HG03135 (cell line): Measurements from ENCODE around the gene METRNL.
"Not testable (repeated sequence)": the region's sequence is repeated elsewhere in the genome, so short reads cannot be mapped to it uniquely, and the experiment has no call there.

Source experiments
- ATAC-seq: cut with Tn5 transposase; IDR thresholded peaks from one replicate; pipeline ENCODE4 v1.9.1; 2021; ENCODE audit warnings: mild to moderate bottlenecking, moderate library complexity; ENCODE audit not compliant: unreplicated experiment

METRNL gene

GRCh38 chr17:83118071-83118841 lies 38.8 kb downstream of the METRNL start:
- no peak for ATAC-seq

DNA sequence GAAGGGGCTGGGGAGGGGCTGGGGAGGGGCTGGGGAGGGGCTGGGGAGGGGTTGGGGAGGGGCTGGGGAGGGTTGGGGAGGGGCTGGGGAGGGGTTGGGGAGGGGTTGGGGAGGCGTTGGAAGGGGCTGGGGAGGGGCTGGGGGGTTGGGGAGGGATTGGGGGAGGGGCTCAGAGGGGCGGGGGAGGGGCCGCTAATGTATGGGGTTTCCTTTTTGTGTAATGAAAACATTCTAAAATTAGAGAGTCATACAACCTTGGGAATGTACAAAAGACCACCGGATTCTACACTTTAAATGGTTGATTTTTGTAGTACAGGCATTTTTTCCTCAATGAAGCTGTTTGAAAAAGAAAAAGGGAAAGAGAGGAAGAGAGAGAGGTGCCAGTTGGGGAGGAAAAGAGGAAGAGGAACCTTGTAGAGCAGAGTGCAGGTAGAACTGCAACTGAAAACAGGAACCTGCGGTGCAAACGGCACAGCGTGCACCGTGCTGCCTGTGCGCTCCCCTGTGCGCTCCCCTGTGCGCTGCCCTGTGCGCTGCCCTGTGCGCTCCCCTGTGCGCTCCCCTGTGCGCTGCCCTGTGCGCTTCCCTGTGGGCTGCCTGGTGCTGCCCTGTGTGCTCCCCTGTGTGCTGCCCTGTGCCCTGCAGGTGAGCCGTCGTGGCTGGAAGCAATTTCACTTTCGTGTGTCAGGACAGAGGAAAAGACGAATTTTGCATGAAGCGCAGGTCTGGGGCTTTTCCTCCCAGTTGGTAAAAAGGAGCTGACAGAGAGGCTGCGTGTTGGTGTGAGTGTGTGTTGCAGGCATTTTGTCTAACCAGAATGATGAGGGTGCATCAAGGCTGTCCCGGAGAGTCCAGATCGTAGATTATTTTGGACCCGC lies 40.8 kb downstream of the METRNL start:
- ATAC-seq: no peak

DNA sequence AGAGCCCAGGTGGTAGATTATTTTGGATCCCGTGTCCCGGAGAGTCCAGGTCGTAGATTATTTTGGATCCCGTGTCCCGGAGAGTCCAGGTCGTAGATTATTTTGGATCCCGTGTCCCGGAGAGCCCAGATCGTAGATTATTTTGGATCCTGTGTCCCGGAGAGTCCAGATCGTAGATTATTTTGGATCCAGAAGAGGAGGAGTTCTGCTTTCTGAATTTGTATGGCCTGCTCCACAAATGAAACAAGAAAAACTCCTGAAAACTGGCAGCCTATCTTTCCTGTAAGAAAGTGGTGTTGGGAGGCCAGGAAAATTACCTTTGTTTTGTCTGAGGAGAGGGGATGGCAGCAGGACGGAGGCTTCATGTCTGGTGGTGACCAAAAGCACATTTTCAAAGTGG lies 42.1 kb downstream of the METRNL start:
- not testable (repeated sequence) for ATAC-seq

- no peak for ATAC-seq
These were observed 42.8 kb downstream of the METRNL start for GRCh38 chr17:83121921-83122820.

DNA sequence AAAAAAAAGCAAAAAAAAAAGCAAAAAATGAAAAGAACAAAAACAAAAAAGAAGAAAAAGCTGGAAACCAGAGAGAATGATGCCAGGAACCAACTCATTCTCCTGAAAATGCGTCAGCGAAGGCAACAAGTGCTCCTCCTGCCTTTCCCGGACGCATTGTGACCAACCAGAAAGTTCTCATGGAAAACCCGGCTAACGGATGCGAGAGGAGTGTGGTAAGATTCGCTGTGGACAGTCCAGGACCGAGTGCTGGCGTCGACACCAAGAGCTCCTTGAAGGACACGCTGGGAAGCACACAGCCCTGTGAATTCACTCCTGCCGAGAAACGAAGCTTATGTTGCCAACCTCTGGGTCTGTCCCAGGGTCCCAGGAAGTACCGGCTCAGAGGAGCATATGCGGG lies 43.4 kb downstream of the METRNL start:
- ATAC-seq: no peak

DNA sequence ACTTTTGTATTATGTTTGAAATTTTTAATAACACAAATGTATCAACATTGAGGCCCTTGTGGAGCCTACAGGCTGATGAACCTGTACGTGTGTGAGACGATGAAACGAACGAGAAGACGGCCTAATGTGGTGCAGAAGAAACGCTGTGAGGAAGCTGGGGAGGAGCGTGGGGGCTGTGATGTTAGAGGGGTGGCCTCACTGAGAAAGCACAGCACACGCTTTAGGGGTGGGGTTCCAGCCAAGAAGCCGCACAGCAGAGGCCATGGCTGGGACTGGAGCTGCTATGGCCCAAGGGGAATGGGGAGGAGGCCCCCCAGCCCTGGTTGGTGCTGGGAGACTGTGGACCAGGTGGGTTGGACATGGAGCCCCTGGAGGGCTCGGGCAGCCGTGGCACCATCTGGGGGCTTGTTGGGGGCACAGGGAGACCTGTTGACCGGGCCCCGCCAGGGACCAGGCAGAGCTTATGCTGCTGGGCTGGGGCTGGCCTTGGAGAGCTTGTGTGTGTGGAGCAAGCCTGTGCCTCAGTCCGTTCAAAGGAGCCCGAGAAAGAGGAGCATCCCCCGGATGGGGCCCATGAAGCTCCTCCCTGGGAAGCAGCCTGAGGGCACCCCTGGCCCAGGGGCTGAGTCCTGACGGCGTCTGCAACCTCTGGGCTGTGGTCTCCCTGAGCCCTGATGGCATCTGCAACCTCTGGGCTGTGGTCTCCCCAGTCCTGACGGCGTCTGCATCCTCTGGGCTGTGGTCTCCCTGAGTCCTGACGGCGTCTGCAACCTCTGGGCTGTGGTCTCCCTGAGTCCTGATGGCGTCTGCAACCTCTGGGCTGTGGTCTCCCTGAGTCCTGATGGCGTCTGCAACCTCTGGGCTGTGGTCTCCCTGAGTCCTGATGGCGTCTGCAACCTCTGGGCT lies 44.7 kb downstream of the METRNL start:
- ATAC-seq: no peak

- ATAC-seq: no peak
These were observed 45.6 kb downstream of the METRNL start for GRCh38 chr17:83124871-83125514.

DNA sequence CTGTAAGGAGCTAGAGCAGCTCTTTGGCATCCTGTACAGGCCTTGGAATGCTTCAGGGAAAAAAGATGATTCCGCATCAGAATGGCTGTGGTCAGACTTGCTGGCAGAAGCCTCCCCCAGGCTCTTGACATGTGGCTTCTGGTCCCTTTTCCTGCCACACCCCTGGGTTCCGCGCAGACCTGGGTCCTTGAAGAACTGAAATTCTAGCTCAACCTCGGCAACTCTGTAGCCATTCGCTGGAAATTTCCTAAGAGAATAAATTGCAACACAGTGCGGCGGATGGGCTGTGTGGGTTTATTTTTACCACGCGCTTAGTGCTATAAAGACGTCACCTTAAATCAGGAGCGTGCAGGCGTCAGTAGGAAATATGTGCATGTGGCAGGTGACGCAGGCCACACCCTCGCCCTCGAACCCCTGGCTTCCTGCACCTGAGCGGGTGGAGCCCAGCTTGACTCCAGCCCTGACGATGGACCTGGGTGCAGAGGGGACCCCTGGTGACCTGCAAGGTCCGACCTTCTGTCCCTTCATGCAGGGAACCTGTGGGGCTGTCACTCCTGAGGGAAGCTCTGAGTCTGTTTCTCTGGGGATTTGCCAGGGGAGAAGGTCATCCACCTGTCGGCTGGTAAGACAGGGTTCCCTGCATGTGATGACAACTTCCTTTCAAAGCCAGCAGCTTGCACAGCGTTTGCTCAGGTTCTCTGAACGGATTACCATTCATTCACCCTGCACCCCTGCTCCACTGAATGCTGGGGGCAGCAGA lies 46.3 kb downstream of the METRNL start:
- ATAC-seq: no peak

- no peak for ATAC-seq
These were observed 46.9 kb downstream of the METRNL start for GRCh38 chr17:83126275-83126811.

DNA sequence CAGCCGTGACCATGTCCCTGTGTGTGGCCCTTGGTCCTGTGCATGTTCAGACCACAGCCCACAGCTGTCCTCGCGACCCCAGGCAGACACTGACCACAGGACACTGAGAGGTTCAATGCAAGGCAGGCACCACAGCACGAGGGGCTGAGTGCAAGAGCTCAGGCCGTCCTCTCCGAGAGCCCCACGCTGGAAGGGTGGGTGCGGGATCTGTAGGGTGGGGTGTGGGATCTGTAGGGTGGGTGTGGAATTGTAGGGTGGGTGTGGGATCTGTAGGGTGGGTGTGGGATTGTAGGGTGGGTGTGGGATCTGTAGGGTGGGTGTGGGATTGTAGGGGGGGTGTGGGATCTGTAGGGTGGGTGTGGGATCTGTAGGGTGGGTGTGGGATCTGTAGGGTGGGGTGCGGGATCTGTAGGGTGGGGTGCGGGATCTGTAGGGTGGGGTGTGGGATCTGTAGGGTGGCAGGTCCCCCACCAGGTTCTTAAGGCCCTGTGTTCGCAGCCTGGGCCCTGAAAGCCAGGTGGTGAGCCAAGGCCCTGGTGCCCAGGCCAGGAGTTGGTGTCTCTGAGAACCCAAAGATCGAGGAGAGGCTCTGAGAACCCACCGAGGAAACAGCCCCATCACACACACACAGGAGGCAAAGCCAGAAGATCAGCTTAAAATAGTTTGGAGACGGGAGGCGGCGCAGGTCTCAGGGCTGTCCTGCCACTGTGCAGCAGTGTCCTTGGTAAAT lies 48.2 kb downstream of the METRNL start:
- no peak for ATAC-seq

DNA sequence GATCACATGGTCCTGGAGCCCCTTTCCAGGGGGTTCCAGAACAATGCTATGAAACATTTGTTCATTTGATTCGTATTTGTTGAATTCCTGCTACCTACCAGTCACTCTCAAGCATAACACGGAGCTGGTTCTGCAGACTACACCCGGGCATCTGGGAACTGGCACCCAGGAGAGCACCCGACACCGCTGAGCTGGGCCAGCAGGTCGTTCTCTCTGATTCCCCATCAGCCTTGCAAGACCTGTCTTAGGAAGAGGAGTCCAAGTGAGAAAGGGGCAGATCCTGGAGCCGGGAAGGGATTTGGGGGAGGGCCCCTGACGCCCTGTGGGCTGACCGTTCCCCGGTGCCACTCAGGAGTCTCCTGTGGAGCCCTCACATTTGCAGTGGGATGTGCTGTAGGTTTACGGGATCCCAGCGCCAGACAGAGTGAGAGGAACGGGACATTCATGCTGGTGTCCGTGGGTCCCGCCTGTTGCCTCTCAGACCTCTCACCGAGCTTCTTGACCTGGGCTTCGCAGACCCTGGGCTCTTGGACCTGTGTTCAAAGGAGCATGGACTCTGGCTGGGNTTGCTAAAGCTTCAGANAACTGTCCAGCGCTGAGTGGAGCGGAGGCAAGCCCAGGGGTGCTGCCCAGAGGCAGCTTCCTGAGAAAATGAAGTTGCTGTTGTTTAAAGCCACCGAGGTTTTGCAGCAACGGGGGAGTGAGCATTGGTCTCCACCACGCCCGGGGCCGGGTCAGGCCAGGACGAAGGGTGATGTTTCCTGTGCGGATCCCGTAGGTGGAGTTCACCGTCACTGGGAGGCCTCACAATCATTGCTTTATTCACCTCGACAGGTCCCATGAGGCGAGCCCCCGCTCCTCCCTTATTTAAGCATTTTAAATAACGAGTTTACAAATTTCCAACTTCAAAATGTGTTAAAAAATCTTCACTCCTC lies 49.2 kb downstream of the METRNL start:
- no peak for ATAC-seq

GRCh38 chr17:83129676-83130075 lies 50.3 kb downstream of the METRNL start:
- ATAC-seq: no peak

DNA sequence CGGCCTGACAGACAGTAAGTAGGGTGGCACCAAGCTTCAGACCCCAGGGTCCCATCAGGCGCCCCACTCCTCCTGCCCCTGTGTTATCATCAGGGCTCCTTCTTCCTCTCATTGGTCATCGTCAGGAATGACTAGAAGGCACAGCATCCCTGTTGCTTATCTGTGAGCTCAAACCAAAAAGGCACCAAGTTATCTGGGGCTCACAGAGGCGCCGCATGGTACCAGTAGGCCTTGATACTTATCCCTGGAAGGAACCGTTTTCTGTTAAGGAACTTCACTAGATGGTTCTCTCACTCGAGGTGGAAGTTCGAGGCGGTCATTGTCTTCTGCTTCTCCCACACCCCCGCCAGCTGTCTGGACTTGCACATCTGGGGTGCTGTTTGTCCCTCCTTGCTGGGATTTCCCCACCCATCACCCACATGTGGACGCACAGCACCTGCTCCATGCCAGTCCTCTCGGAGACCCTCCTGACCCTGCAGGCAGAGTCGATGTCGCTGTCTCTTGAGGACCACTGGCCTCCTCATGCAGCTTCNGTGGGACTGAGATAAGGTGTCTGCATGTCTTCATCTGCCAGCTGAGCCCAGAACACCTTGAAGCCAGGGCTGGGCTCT lies 52.1 kb downstream of the METRNL start:
- no peak for ATAC-seq

GRCh38 chr17:83132251-83133081 lies 53.1 kb downstream of the METRNL start:
- ATAC-seq: no peak

- ATAC-seq: no peak
These were observed 54.1 kb downstream of the METRNL start for GRCh38 chr17:83133302-83134121.
